GM18858 (cell line): ENCODE data around the gene UMODL1.
"Not testable (repeated sequence)": the region's sequence is repeated elsewhere in the genome, so short reads cannot be mapped to it uniquely, and the experiment has no call there.

Experiments used
- ATAC-seq: cut with Tn5 transposase; IDR thresholded peaks from one replicate; pipeline ENCODE4 v1.9.1; 2021; ENCODE audit not compliant: unreplicated experiment

The UMODL1 gene

GRCh38 chr21:42159560-42160110 lies 88.5 kb downstream of the UMODL1 start:
- no peak for ATAC-seq

DNA sequence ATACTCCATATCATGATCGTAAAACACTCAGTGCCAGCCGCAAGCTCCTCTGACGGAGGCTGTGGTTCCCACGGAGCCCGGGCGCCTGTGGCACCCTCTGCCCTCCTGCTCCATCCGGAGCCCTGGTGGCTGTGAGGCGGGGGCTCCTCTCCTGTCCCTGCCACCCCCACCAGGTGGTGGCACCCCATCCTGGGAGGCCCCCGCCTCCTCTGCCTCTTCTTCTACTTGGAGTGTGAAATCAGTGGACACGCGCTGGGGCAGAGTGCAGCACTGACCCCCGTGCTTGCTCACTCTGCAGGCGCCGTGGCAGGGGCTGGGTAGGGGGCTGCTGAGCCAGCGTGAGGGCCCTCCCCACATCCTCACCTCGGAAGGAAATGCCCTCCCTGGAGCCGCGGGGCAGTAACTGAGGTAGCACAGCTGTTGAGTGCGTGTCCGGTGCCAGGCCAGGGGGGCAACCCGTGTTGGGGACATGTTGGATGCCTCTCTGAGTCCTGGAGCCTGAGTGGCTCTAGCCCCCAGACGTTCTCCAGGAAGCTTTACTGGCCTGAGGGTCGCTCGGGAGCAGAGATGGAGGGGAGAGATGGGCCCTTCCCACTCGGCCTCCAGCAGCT lies 89.1 kb downstream of the UMODL1 start:
- no peak for ATAC-seq

DNA sequence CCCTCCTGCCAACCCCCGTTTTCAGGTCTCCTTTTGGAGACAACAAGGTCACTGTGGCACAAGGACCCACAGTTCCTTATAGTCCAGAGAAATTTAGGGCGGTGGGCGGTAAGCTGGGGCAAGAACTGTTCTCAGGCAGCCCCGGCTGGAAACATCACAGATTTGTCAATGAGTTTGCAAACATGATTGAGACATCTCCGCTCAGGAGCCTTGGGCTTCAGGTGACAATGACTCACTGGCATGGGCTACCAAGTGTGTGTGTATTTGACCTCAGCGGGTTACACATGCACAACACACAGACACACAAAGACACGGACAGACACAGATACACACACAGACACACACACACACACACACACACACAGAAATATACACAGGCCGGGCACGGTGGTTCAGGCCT lies 89.6 kb downstream of the UMODL1 start:
- ATAC-seq: no peak

DNA sequence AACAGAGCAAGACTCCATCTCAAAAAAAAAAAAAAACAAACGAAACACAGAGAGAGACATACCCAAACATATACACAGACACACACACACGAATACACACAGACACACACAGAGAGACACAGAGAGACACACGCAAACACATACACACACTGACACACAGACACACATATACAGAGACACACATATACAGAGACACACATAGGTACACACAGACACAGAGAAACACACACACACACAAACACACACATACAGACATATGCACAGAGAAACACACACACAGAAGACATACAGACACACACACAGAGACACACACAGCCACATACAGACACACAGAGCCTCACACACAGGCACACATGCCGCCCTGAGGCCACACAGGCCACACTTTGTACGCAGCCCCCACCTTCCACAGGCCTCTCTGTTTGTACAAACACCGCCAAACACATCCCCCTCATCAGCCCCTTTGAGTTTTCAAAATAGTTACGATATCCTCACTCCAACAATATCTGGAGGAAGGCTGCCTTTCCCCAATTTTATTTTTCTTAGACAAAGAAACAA lies 90.4 kb downstream of the UMODL1 start:
- no peak for ATAC-seq

GRCh38 chr21:42161956-42162681 lies 91.0 kb downstream of the UMODL1 start:
- ATAC-seq: no peak

DNA sequence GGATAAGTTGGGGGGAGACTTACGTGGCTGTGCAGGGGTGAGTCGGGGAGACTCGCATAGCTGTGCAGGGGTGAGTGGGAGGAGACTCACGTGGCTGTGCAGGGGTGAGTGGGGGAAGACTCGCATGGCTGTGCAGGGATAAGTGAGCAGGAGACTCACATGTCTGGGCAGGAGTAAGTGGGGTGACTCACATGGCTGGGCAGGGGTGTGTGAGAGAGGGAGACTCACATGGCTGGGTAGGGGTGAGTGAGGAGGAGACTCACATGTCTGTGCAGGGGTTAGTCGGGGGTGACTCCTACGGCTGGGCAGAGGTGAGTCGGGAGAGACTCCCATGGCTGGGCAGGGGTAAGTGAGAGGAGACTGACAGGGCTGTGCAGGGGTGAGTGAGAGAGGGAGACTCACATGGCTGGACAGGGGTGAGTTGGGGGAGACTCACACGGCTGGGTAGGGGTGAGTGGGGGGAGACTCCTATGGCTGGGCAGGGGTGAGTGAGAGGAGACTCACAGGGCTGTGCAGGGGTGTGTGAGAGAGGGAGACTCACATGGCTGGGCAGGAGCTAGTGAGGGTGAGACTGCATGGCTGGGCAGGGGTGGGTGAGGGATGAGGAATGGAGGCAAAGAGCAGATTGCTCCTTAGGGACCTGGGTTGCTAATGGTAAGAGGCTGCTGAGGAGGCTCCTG lies 91.9 kb downstream of the UMODL1 start:
- no peak for ATAC-seq

DNA sequence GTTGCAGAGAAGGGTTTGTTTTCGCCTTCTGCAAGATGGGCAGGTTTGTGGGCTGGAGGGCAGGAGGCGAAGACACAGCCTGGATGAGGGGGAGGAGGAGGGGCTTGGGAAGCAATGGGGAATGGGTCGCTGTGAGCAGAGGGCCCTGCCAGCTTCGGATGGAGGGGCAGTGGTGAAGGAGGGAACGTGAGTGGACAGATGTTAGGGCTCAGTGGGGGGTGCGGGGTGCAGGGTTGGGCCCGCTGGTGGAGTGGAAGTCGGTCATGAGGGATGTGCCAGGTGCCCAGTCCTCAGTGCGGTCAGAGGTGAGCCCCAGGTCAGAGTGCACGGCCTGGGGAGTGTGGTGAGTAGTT lies 92.4 kb downstream of the UMODL1 start:
- ATAC-seq: no peak

- ATAC-seq: no peak
Measured at GRCh38 chr21:42164064-42164789, 93.1 kb downstream of the UMODL1 start.

GRCh38 chr21:42164818-42165217 lies 93.7 kb downstream of the UMODL1 start:
- ATAC-seq: no peak

DNA sequence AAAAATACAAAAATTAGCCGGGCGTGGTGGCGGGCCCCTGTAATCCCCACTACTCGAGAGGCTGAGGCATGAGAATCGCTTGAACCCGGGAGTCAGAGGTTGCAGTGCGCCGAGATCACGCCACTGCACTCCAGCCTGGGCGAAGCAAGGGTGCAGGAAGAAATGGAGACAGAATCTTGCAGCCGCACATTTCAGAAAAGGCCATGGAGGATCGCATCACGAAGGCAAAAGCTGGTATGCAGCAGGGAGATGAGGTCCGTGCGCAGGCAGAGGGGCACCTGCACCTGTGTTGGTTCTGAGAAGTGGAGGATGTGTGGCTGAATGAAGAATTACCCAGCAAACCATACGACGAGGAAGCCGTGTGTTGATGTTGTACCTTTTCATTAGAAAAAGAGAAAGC lies 94.8 kb downstream of the UMODL1 start:
- ATAC-seq: no peak

- no peak for ATAC-seq
Measured at GRCh38 chr21:42169758-42170157, 98.6 kb downstream of the UMODL1 start.

DNA sequence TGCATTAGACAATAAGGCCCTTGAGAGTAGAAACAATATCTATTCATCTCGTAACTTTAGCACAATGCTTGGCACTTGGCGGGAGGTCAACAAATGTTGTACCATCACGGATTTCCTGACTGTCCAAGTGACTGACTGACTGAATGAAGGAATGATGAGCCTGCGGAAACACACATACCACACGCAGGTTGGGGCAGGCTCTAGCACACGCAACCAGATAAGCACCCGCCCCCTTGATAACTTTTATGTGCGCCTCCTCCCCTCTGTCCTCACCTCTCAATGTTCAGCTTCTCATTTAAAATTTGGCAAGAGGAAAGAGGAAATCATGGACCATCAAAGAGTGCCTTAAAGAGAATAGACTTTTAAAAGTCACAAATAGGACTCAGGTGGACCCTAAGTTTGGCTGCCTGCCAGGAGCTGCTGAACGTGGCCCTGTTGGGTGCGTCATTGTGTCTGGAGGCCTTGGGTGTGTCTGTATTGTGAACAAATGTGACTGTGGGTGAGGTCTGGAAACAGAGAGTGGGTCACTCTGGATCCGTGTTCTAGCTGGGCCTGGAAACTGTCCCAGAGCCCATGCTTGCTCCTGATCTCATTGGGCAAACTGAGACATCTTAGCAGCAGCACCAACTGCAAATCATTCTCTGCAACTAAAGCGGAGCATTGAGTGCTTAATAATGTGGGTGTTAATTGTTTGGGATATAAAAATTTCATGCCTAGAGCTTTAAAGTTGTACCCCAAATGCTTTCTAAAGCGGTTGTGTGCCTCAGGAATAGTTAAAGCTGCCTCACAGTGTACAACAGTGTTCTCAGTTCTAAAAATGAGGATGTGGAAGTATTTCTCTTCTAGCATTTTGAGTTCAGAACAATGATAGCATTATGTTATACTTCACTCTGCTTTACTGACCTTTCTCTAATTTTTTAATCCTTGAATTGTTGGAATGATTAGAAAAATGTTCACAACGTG lies 100.3 kb downstream of the UMODL1 start:
- no peak for ATAC-seq

- ATAC-seq: no peak
Measured at GRCh38 chr21:42172596-42173483, 101.7 kb downstream of the UMODL1 start.

- no peak for ATAC-seq
Measured at GRCh38 chr21:42174173-42174572, 103.1 kb downstream of the UMODL1 start.

DNA sequence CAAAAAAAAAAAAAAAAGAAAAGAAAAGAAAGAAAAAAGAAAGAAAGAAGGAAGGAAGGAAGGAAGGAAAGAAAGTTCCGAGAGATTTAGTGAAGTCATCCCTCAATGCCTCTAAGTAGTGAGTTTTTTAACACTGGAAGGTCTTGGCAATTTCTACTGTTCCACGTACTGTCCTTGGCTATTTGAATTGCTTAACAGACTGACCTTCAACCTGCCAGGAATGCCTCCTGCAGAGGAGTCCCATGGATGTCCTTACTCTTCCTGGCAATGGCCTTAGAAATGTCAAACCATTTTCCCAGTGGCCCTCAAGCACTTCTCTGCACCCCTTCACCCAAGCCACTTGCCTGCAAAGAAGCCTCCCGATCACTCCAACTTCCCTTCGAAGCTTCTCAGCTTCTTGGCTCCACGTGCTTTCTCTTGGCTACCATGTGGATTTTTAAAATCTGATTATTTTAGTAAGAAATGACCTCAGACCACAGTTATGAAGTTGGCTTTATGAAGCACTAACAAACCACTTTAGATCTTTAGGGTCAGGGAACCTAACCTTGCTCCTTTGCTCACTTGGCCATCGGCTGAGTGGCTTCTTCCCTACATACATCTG lies 104.1 kb downstream of the UMODL1 start:
- ATAC-seq: no peak

DNA sequence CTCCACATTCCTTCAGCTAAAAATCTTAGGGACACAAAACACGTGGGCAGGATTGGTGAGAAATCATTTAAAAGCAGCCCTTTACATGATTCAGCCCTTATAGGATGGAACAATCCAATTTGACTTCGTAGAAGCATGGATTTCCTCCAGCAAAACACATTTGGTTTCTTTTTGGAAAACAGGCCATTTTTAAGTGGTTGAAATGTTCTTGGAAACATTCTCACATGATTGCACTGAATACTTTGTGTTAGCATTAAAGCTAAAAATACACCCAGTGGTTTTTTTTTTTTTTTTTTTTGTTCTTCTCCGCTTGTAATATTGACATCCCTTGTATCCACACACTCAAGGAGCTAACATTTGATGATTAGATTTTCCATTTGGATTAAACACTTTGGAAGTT lies 105.7 kb downstream of the UMODL1 start:
- ATAC-seq: no peak

- ATAC-seq: no peak
Measured at GRCh38 chr21:42179316-42179715, 108.2 kb downstream of the UMODL1 start.

DNA sequence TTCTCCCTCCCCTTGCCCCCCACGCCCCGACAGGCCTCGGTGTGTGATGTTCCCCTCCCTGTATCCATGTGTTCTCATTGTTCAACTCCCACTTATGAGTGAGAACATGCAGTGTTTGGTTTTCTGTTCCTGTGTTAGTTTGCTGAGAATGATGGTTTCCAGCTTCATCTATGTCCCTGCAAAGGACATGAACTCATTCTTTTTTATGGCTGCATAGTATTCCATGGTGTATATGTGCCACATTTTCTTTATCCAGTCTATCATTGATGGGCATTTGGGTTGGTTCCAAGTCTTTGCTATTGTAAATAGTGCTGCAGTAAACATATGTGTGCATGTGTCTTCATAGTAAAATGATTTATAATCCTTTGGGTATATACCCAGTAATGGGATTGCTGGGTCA lies 108.9 kb downstream of the UMODL1 start:
- not testable (repeated sequence) for ATAC-seq
